GM13977 (cell line): Measurements from ENCODE around the gene ARHGAP24.
"Not testable (repeated sequence)": the region's sequence is repeated elsewhere in the genome, so short reads cannot be mapped to it uniquely, and the experiment has no call there.

Source experiments
- DNase-seq: peaks from one replicate; pipeline ENCODE4 v3.0.0; 2012; ENCODE audit warnings: low spot score
- CTCF ChIP-seq: IDR thresholded peaks from 2 replicates; pipeline ENCODE4 v1.5.1; 2012; ENCODE audit warnings: mild to moderate bottlenecking, control low read depth; ENCODE audit not compliant: insufficient read depth; ENCODE audit errors: extremely low read depth, missing control alignments
- in situ Hi-C: fragments of 300-500 bp; cut with MboI; formaldehyde crosslinking; loops from one replicate; pipeline ENCODE4 v1.12.0; 2022; ENCODE audit warnings: low sequenced_read_pairs, low pct_unique_long_range_greater_than_20kb, mixed read lengths, inconsistent platforms; ENCODE audit not compliant: unreplicated experiment

The ARHGAP24 gene

GRCh38 chr4:85964298-85964697, 489.3 kb downstream of the ARHGAP24 start:
- no peak for DNase-seq
- in situ Hi-C loops = no loop called here
- no peak for TF ChIP-seq CTCF

DNA sequence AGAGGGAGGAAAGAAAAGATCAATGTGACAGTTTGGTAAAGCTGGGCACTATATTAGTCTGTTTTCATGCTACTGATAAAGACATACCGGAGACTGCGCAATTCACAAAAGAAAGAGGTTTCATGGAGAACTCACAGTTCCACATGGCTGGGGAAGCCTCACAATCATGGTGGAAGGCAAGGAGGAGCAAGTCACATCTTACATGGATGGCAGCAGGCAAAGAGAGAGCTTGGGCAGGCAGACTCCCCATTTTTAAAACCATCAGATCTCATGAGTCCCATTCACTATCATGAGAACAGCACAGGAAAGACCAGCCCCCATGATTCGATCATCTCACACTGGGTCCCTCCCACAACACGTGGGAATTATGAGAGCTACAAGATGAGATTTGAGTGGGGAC, 490.1 kb downstream of the ARHGAP24 start:
- in situ Hi-C loops, DNase-seq: not testable (repeated sequence)

- no peak for DNase-seq
- no peak for TF ChIP-seq CTCF
- in situ Hi-C loops = no loop called here
These were observed 490.6 kb downstream of the ARHGAP24 start for GRCh38 chr4:85965529-85965928.

DNA sequence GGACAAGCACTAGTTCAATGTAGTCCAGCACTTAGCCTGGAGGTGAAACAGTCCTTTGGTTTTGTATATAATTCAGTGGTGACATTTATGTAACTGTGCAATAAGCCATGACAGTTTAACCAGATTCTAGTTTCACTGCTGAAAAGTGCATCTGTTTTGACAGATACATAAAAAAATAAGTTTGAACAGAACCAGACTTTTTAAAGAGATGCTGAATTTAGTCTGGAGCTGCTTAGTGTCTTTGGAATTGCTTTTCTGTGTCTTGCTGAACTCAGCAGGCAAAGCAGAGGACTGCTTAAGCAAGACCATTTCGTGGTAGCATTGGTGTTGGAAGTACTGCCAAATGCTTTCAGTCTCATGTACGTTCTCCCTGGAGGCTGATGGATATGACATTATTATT, 491.4 kb downstream of the ARHGAP24 start:
- in situ Hi-C loops = no loop called here
- no peak for TF ChIP-seq CTCF
- no peak for DNase-seq

GRCh38 chr4:85967872-85968271, 492.9 kb downstream of the ARHGAP24 start:
- no peak for TF ChIP-seq CTCF
- in situ Hi-C loops = no loop called here
- DNase-seq = no peak

- peak; percentile 48 for TF ChIP-seq CTCF
- in situ Hi-C loops = no loop called here
- peak; percentile 27 for DNase-seq
These were observed 494.2 kb downstream of the ARHGAP24 start for GRCh38 chr4:85968945-85969819.

GRCh38 chr4:85970535-85970934, 495.6 kb downstream of the ARHGAP24 start:
- in situ Hi-C loops = no loop called here
- no peak for TF ChIP-seq CTCF
- DNase-seq = no peak
